SU-DHL-6 (cell line): ENCODE measurements around the gene ABCB8.

Experiments
- H2AFZ ChIP-seq: fragments of 200-600 bp; sonication (generic); 2 replicates; pipeline ENCODE4 v1.6.1; 2014; ENCODE audit warnings: low read depth, mild to moderate bottlenecking, moderate library complexity, mixed read lengths, antibody characterized with exemption, low read length; ENCODE audit not compliant: severe bottlenecking
- H3F3A ChIP-seq: fragments of 200-600 bp; shearing (Covaris generic); 2 replicates; pipeline ENCODE4 v1.6.0; 2016; ENCODE audit warnings: antibody characterized with exemption, mild to moderate bottlenecking; ENCODE audit not compliant: insufficient read depth
- H3K27ac ChIP-seq: fragments of 200-600 bp; sonication (generic); 2 replicates; pipeline ENCODE4 v1.5.1; 2016; ENCODE audit warnings: low read depth, mild to moderate bottlenecking, low read length, moderate library complexity, mixed read lengths
- H3K27me3 ChIP-seq: fragments of 200-600 bp; sonication (generic), shearing (Covaris generic); 2 replicates; pipeline ENCODE4 v1.6.0; 2014; ENCODE audit warnings: mild to moderate bottlenecking, low read length
- H3K36me3 ChIP-seq: fragments of 200-600 bp; sonication (generic); 2 replicates; pipeline ENCODE4 v1.6.1; 2014; ENCODE audit warnings: mild to moderate bottlenecking, low read length, mixed read lengths
- H3K4me2 ChIP-seq: fragments of 300-600, 200-600 bp; shearing (Covaris generic), sonication (generic); 2 replicates; pipeline ENCODE4 v1.6.0; 2014; ENCODE audit warnings: low read length, low read depth, mild to moderate bottlenecking; ENCODE audit not compliant: poor library complexity, severe bottlenecking
- H3K4me3 ChIP-seq: fragments of 200-600 bp; sonication (generic); 2 replicates; pipeline ENCODE4 v1.5.1; 2014; ENCODE audit warnings: antibody characterized with exemption, low read length, mild to moderate bottlenecking, mixed read lengths; ENCODE audit not compliant: insufficient read depth, poor library complexity, severe bottlenecking
- H3K79me2 ChIP-seq: fragments of 200-600 bp; sonication (generic); 2 replicates; pipeline ENCODE4 v1.6.1; 2014; ENCODE audit warnings: mild to moderate bottlenecking, low read length, moderate library complexity; ENCODE audit not compliant: insufficient read depth
- H3K9ac ChIP-seq: fragments of 200-600 bp; sonication (generic); 2 replicates; pipeline ENCODE4 v1.7.0; 2014; ENCODE audit warnings: mild to moderate bottlenecking, low read length
- H3K9me2 ChIP-seq: fragments of 200-600 bp; sonication (generic); replicated peaks from 2 replicates; pipeline ENCODE4 v1.6.1; 2014; ENCODE audit warnings: low read length; ENCODE audit not compliant: insufficient read depth
- H3K9me3 ChIP-seq: fragments of 200-600 bp; sonication (generic); 2 replicates; pipeline ENCODE4 v1.6.1; 2014; ENCODE audit warnings: low read length, mixed read lengths; ENCODE audit not compliant: insufficient read depth
- H4K20me1 ChIP-seq: fragments of 200-600 bp; sonication (generic); 2 replicates; pipeline ENCODE4 v1.6.1; 2014; ENCODE audit warnings: low read depth, mild to moderate bottlenecking, antibody characterized with exemption, low read length, moderate library complexity, mixed read lengths
- EZH2phosphoT487 ChIP-seq: fragments of 200-600 bp; sonication (generic), shearing (Covaris generic); conservative IDR thresholded peaks from 2 replicates; pipeline ENCODE4 v1.6.1; 2018; ENCODE audit warnings: mild to moderate bottlenecking, antibody characterized with exemption, low read length, moderate library complexity, mixed read lengths
- TF ChIP-seq, protein P1 (sequence below): fragments of 200-600 bp; sonication (generic); IDR thresholded peaks from one replicate; pipeline ENCODE4 v1.5.1; 2017; ENCODE audit warnings: antibody characterized with exemption, mild to moderate bottlenecking, low read length, moderate library complexity; ENCODE audit not compliant: insufficient read depth, poor library complexity, severe bottlenecking

Gene ABCB8

DNA sequence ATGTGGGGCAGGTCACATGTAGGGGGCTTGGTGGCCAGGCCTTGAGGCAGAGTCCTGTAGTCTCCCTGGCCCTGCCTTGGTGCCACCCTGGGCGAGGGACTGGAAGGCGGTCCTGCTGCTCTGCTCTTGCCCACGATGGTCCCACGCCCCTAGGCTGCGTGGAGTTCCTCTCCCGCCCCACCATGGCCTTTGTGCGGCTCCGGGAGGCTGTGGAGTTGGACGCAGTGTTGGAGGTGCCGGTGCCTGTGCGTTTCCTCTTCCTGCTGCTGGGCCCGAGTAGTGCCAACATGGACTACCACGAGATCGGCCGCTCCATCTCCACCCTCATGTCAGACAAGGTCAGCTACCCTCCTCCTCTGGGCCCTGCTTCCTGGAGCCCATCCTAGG lies 42.3 kb downstream of the ABCB8 start:
- Histone ChIP-seq H3K27ac (no peak overlapping the region), H3K9me3 (no peaks in the 10 kb centered on the region), H3F3A (no peaks in the 10 kb centered on the region), H3K4me3 (no peak overlapping the region), H3K9me2 (no peaks in the 10 kb centered on the region), H3K79me2 (no peaks in the 10 kb centered on the region), H3K36me3 (no peaks in the 10 kb centered on the region), H2AFZ (no peak overlapping the region), H3K27me3 (no peaks in the 10 kb centered on the region), H4K20me1 (no peaks in the 10 kb centered on the region), H3K9ac (no peak overlapping the region), H3K4me2 (no peak overlapping the region)
- TF ChIP-seq EZH2phosphoT487, result no peak
- TF ChIP-seq, protein P1, sequence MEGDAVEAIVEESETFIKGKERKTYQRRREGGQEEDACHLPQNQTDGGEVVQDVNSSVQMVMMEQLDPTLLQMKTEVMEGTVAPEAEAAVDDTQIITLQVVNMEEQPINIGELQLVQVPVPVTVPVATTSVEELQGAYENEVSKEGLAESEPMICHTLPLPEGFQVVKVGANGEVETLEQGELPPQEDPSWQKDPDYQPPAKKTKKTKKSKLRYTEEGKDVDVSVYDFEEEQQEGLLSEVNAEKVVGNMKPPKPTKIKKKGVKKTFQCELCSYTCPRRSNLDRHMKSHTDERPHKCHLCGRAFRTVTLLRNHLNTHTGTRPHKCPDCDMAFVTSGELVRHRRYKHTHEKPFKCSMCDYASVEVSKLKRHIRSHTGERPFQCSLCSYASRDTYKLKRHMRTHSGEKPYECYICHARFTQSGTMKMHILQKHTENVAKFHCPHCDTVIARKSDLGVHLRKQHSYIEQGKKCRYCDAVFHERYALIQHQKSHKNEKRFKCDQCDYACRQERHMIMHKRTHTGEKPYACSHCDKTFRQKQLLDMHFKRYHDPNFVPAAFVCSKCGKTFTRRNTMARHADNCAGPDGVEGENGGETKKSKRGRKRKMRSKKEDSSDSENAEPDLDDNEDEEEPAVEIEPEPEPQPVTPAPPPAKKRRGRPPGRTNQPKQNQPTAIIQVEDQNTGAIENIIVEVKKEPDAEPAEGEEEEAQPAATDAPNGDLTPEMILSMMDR, result no peak

- no peaks in the 10 kb centered on the region for H3F3A ChIP-seq
- no peak overlapping the region for H3K27ac ChIP-seq
- H3K9me3 ChIP-seq, result no peaks in the 10 kb centered on the region
- TF ChIP-seq EZH2phosphoT487, result no peak
- TF ChIP-seq, protein P1, result no peak
- no peaks in the 10 kb centered on the region for H3K79me2 ChIP-seq
- no peaks in the 10 kb centered on the region for H3K9me2 ChIP-seq
- H3K4me3 ChIP-seq, result no peak overlapping the region
- no peak overlapping the region for H3K9ac ChIP-seq
- no peaks in the 10 kb centered on the region for H4K20me1 ChIP-seq
- H2AFZ ChIP-seq, result no peak overlapping the region
- H3K27me3 ChIP-seq, result no peaks in the 10 kb centered on the region
- H3K4me2 ChIP-seq, result no peak overlapping the region
- H3K36me3 ChIP-seq, result no peaks in the 10 kb centered on the region
These were observed 43.0 kb downstream of the ABCB8 start for GRCh38 chr7:151071032-151071866.

DNA sequence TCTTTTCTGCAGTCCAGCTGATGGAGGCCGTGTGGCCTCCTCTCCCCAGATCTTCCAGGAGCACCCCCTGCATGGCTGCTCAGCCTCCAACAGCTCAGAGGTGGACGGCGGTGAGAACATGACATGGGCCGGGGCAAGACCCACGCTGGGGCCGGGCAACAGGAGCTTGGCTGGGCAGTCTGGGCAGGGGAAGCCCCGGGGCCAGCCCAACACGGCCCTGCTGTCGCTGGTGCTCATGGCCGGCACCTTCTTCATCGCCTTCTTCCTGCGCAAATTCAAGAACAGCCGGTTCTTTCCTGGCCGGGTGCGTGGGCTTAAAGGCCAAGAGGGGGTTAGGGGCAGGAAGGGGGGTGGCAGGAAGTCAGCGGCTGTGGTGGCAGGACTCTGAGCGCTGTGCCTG lies 45.7 kb downstream of the ABCB8 start:
- Histone ChIP-seq H4K20me1 (no peaks in the 10 kb centered on the region), H3K27me3 (no peaks in the 10 kb centered on the region), H3K36me3 (no peaks in the 10 kb centered on the region), H3K79me2 (peaks cover under 1% of the 10 kb centered on the region; the same call in 1 of the 2 replicates), H3K9me3 (no peaks in the 10 kb centered on the region), H3K27ac (no peak overlapping the region), H3K4me2 (no peak overlapping the region), H3K9me2 (no peaks in the 10 kb centered on the region), H3F3A (peaks cover 10% of the 10 kb centered on the region; the same call in 1 of the 2 replicates), H3K9ac (no peak overlapping the region), H3K4me3 (no peak overlapping the region), H2AFZ (no peak overlapping the region)
- TF ChIP-seq, protein P1, result no peak
- TF ChIP-seq EZH2phosphoT487, result no peak
